Measurements from ENCODE around the gene KCNJ12. TPM values are rescaled to one million over a fixed set of nuclear protein-coding genes. Genes with fewer than 3 reads are reported as not detected.
"Not testable (repeated sequence)": the region's sequence is repeated elsewhere in the genome, so short reads cannot be mapped to it uniquely, and the experiment has no call there.

KCNJ12 gene
- total RNA-seq, 1 donor from 2014 or later: 6.1 TPM

- no peaks in the 10 kb centered on the region for H3K27me3 Mint-ChIP-seq (ENCODE audit: low read depth)
- H3K4me1 Mint-ChIP-seq: no peaks in the 10 kb centered on the region
- TF ChIP-seq, protein P1, sequence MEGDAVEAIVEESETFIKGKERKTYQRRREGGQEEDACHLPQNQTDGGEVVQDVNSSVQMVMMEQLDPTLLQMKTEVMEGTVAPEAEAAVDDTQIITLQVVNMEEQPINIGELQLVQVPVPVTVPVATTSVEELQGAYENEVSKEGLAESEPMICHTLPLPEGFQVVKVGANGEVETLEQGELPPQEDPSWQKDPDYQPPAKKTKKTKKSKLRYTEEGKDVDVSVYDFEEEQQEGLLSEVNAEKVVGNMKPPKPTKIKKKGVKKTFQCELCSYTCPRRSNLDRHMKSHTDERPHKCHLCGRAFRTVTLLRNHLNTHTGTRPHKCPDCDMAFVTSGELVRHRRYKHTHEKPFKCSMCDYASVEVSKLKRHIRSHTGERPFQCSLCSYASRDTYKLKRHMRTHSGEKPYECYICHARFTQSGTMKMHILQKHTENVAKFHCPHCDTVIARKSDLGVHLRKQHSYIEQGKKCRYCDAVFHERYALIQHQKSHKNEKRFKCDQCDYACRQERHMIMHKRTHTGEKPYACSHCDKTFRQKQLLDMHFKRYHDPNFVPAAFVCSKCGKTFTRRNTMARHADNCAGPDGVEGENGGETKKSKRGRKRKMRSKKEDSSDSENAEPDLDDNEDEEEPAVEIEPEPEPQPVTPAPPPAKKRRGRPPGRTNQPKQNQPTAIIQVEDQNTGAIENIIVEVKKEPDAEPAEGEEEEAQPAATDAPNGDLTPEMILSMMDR (conservative IDR thresholded peaks at IDR 0.05): no peak
- H3K27ac Mint-ChIP-seq (ENCODE audit: unreplicated experiment): peak overlapping the region; percentile 19
- H3K36me3 Mint-ChIP-seq (ENCODE audit: low read depth): no peaks in the 10 kb centered on the region
- DNase-seq (ENCODE audit: low read depth, low spot score): no peak
- no peak overlapping the region for H3K4me3 Mint-ChIP-seq
- no peaks in the 10 kb centered on the region for H3K9me3 Mint-ChIP-seq
Observed at GRCh38 chr17:21417921-21418320, 41.8 kb downstream of the KCNJ12 start.

DNA sequence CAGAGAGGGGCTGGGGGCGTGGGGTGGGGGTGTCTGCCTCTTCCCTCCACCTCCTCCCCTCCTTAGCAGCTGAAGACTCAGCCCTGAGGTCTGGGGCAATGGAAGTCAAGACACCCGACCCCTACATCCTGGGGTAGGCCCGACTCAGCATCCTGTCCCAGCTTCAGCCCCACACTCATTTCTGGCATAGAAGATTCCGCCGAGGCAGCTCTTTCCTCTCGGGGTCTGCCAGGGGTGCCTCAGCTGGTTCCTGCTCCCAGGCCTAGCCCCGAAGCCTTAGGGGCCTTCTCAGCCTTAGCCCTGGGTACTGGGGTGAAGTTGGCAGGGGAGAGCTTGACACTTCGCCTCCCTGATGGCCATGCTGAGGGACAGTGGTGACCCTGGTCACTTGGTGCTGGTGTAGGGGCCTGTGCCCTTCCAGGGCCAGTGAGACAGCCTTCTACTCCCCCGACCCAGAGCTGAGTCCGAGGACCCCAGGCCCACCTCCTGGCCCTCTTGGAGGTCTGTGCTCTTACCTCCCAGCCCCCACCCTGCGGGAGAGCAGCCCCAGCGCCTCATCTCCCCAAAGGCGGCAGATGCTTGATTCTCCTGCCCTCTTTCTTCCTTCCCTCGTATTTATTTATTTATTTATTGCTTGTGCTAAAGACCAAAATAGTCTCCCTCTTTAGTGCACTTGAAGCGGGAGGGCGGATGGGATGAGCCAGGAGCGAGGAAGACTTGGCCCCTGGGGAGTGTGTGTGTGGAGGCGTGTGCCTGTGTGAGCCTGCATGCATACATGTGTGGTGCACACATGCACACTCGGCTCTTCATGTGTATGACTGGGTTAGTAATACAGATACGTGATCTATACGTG is 42.5 kb downstream of the KCNJ12 start:
- no peak for DNase-seq (ENCODE audit: low read depth, low spot score)

GRCh38 chr17:21419299-21420239 is 43.4 kb downstream of the KCNJ12 start:
- H3K27me3 Mint-ChIP-seq (ENCODE audit: low read depth): no peaks in the 10 kb centered on the region
- no peaks in the 10 kb centered on the region for H3K4me1 Mint-ChIP-seq
- H3K9me3 Mint-ChIP-seq: no peaks in the 10 kb centered on the region
- TF ChIP-seq, protein P1 (conservative IDR thresholded peaks at IDR 0.05): no peak
- H3K36me3 Mint-ChIP-seq (ENCODE audit: low read depth): no peaks in the 10 kb centered on the region
- no peak overlapping the region for H3K4me3 Mint-ChIP-seq
- DNase-seq (ENCODE audit: low read depth, low spot score): no peak
- H3K27ac Mint-ChIP-seq (ENCODE audit: unreplicated experiment): no peak overlapping the region

More for the DNA sequence above, 42.5 kb downstream of the KCNJ12 start:
- Mint-ChIP-seq H3K27me3 (ENCODE audit: low read depth) (no peaks in the 10 kb centered on the region), H3K9me3 (no peaks in the 10 kb centered on the region), H3K4me1 (no peaks in the 10 kb centered on the region), H3K36me3 (ENCODE audit: low read depth) (no peaks in the 10 kb centered on the region), H3K4me3 (no peak overlapping the region), H3K27ac (ENCODE audit: unreplicated experiment) (no peak overlapping the region)
- TF ChIP-seq, protein P1 (conservative IDR thresholded peaks at IDR 0.05): no peak

GRCh38 chr17:21420503-21421090 is 44.4 kb downstream of the KCNJ12 start:
- H3K4me3 Mint-ChIP-seq; H3K4me1 Mint-ChIP-seq; H3K27me3 Mint-ChIP-seq (ENCODE audit: low read depth); H3K9me3 Mint-ChIP-seq; DNase-seq (ENCODE audit: low read depth, low spot score); H3K36me3 Mint-ChIP-seq (ENCODE audit: low read depth); H3K27ac Mint-ChIP-seq (ENCODE audit: unreplicated experiment): not testable (repeated sequence)

DNA sequence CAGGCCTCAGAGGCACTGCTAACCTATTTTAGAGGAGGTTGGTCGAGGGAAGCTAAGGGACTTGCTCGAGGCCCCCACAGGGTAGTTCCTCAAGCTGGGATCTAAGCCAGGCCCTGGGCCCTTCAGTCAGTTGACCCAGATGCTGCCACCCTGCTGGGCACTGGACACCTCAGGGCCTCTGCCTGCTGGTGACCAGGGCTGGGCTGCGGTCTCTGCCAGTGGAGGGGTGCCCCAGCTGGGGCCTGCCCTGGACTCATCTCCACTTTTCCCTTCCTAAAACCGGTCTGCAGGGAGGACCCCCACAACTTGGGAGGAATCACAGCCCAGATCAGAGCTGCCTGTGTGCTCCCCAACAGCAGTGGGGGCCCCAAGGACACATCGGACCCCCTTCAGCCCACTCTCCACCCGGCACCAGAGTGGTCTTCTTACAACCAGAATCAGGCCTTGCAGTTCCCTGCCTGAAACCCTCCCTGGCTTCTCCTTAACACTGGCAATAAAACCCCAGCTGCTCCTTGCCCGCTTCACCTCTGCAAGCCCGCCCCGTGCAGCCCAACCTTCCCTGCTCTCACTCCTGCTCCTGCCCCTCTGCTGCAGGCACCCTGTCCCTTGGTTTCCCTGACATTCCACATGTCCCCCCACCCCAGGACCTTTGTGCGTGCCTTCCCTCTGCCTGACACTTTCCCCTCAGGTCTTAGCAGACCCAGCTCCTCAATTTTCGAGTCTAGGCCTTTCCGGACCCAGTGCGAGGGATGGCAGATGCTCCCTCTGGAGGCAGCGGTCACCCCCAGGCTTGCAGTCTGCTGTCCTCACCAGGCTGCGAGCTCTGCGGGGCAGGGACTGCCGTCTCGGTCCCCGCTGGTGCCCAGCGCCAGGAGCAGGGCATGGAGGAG is 45.5 kb downstream of the KCNJ12 start:
- DNase-seq (ENCODE audit: low read depth, low spot score); H3K4me3 Mint-ChIP-seq; H3K27me3 Mint-ChIP-seq (ENCODE audit: low read depth); H3K4me1 Mint-ChIP-seq; H3K9me3 Mint-ChIP-seq; H3K36me3 Mint-ChIP-seq (ENCODE audit: low read depth): not testable (repeated sequence)
- peak overlapping the region; percentile 50 for H3K27ac Mint-ChIP-seq (ENCODE audit: unreplicated experiment)

DNA sequence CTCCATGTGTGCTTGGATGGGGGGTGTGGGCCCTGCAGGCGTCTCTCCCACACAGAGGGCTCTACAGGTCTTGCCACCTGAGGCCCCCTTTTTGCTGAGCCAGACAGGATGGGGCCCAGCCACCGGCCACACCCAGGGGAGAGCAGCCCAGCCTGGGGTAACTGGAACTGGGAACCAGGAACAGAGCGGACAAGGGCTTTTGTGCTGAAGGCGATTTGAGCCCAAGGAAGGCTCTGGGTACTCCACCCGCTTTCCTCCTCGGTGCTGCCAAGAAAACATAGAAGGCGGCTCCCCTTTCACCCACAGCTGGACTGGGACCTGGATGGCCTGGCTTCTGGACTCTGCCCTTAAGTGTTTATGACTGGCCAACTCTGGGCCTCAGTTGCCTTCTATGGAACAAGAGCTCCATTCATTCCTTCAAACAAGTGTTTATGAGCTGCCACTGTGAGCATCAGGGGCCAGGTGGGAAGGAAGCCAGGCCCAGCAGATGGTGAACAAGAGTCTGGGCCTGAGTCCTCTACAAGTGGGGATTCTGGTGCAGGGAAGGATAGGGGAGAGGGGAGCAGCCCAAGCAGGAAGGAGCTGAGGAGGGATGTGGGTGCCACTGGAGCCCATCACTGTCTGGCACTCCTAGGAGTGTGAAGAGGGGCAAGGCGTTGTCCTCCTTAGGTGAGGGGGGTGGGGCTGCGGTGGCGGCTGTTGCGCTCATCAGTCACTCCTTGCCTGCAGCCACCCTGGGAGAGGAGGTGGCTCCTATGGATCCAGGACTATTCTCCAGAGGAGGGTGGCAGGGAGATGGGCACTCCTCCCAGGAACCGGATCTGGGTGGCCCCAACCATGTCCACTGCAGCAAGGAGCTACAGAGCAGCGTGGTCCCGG is 46.4 kb downstream of the KCNJ12 start:
- H3K27me3 Mint-ChIP-seq (ENCODE audit: low read depth); H3K4me3 Mint-ChIP-seq; H3K9me3 Mint-ChIP-seq; DNase-seq (ENCODE audit: low read depth, low spot score); H3K36me3 Mint-ChIP-seq (ENCODE audit: low read depth); H3K4me1 Mint-ChIP-seq: not testable (repeated sequence)
- H3K27ac Mint-ChIP-seq (ENCODE audit: unreplicated experiment): peak overlapping the region; percentile 29

GRCh38 chr17:21423190-21423493 is 47.0 kb downstream of the KCNJ12 start:
- H3K4me3 Mint-ChIP-seq; H3K36me3 Mint-ChIP-seq (ENCODE audit: low read depth); H3K9me3 Mint-ChIP-seq; H3K27ac Mint-ChIP-seq (ENCODE audit: unreplicated experiment); H3K27me3 Mint-ChIP-seq (ENCODE audit: low read depth); H3K4me1 Mint-ChIP-seq; DNase-seq (ENCODE audit: low read depth, low spot score): not testable (repeated sequence)

GRCh38 chr17:21424697-21425096 is 48.5 kb downstream of the KCNJ12 start:
- not testable (repeated sequence) for H3K4me1 Mint-ChIP-seq; H3K9me3 Mint-ChIP-seq; DNase-seq (ENCODE audit: low read depth, low spot score); H3K4me3 Mint-ChIP-seq; H3K36me3 Mint-ChIP-seq (ENCODE audit: low read depth); H3K27ac Mint-ChIP-seq (ENCODE audit: unreplicated experiment); H3K27me3 Mint-ChIP-seq (ENCODE audit: low read depth)
